IMR-90 (cell line): Measurements from ENCODE around the gene CSNK1D. TPM values are rescaled to one million over a fixed set of nuclear protein-coding genes. Genes with fewer than 3 reads are reported as not detected.

ENCODE experiments used
- ATAC-seq: fragments of 200-7000 bp; cut with Tn5 transposase; 2 replicates; pipeline ENCODE4 v1.9.1; 2020; ENCODE audit warnings: low read depth, mild to moderate bottlenecking, moderate library complexity
- BruUV-seq: library from RNA; stranded (reverse); fragments of 400-500 nt; replicated peaks from 2 replicates; lab custom pipeline; 2021; lab: Mats Ljungman, UMichigan
- CTCF ChIA-PET: fragments of 300-600 bp; formaldehyde crosslinking; extraction: SDS; loops from one replicate; lab custom pipeline; 2021; ENCODE audit warnings: antibody characterized with exemption; lab: Yijun Ruan, JAX
- POLR2A ChIA-PET: fragments of 300-600 bp; sonication (Branson Sonifier 250); formaldehyde crosslinking; loops from one replicate; lab custom pipeline; 2022; ENCODE audit warnings: antibody characterized with exemption; ENCODE audit not compliant: unreplicated experiment; lab: Charles Lee
- DNase-seq: peaks from one replicate; pipeline ENCODE4 v3.0.0; 2013
- H2AFZ ChIP-seq: replicated peaks from 2 replicates; pipeline ENCODE3; 2013; ENCODE audit warnings: low read length, mild to moderate bottlenecking; ENCODE audit not compliant: poor library complexity
- H2AK5ac ChIP-seq: 2 replicates; pipeline ENCODE4 v1.6.1; 2013; ENCODE audit warnings: low read depth, low read length, inconsistent platforms
- H2AK9ac ChIP-seq: replicated peaks from 2 replicates; pipeline ENCODE3; 2013; ENCODE audit warnings: mild to moderate bottlenecking, low read depth, low read length, moderate library complexity; ENCODE audit not compliant: poor library complexity
- H2BK120ac ChIP-seq: 2 replicates; pipeline ENCODE4 v1.6.1; 2013; ENCODE audit warnings: low read depth, low read length, inconsistent platforms
- H2BK15ac ChIP-seq: 3 replicates; pipeline ENCODE4 v1.6.1; 2013; ENCODE audit warnings: low read depth, low read length, inconsistent platforms
- H2BK20ac ChIP-seq: 2 replicates; pipeline ENCODE4 v1.6.1; 2013; ENCODE audit warnings: low read depth, mild to moderate bottlenecking, inconsistent platforms, low read length, moderate library complexity
- H2BK5ac ChIP-seq: 2 replicates; pipeline ENCODE4 v1.6.1; 2013; ENCODE audit warnings: mild to moderate bottlenecking, low read depth, low read length, inconsistent platforms; ENCODE audit not compliant: poor library complexity, severe bottlenecking
- H3K14ac ChIP-seq: replicated peaks from 2 replicates; pipeline ENCODE4 v1.6.1; 2013; ENCODE audit warnings: low read depth, low read length, inconsistent platforms
- H3K18ac ChIP-seq: 2 replicates; pipeline ENCODE4 v1.6.1; 2013; ENCODE audit warnings: low read depth, low read length, control low read depth
- H3K23ac ChIP-seq: 2 replicates; pipeline ENCODE4 v1.6.1; 2013; ENCODE audit warnings: low read depth, low read length, inconsistent platforms
- H3K27ac ChIP-seq: 2 replicates; pipeline ENCODE4 v1.5.1; 2013; ENCODE audit warnings: mild to moderate bottlenecking, control low read depth, low read length; ENCODE audit not compliant: insufficient read depth
- H3K27me3 ChIP-seq: 2 replicates; pipeline ENCODE4 v1.6.1; 2013; ENCODE audit warnings: low read length; ENCODE audit not compliant: control insufficient read depth, insufficient read depth
- H3K36me3 ChIP-seq: 2 replicates; pipeline ENCODE4 v1.6.1; 2013; ENCODE audit warnings: low read length, mixed read lengths; ENCODE audit not compliant: control insufficient read depth, insufficient read depth
- H3K4ac ChIP-seq: 2 replicates; pipeline ENCODE4 v1.6.1; 2013; ENCODE audit warnings: low read depth, low read length, inconsistent platforms
- H3K4me1 ChIP-seq: 2 replicates; pipeline ENCODE4 v1.6.1; 2013; ENCODE audit warnings: low read length, mixed read lengths; ENCODE audit not compliant: control insufficient read depth, insufficient read depth
- H3K4me2 ChIP-seq: 2 replicates; pipeline ENCODE4 v1.6.1; 2013; ENCODE audit warnings: low read depth, mild to moderate bottlenecking, control low read depth, low read length, moderate library complexity
- H3K4me3 ChIP-seq: 2 replicates; pipeline ENCODE4 v1.5.1; 2013; ENCODE audit warnings: low read depth, mild to moderate bottlenecking, control low read depth, low read length, moderate library complexity; ENCODE audit not compliant: insufficient read depth
- H3K56ac ChIP-seq: 2 replicates; pipeline ENCODE4 v1.6.1; 2013; ENCODE audit warnings: low read length, inconsistent platforms; ENCODE audit not compliant: insufficient read depth; ENCODE audit errors: extremely low read depth
- H3K79me1 ChIP-seq, 2 experiments: 2 replicates each; pipeline ENCODE4 v1.6.1; 2013; ENCODE audit warnings: low read length in 2 of 2, inconsistent platforms in 1 of 2, low read depth in 1 of 2
- H3K9ac ChIP-seq: 2 replicates; pipeline ENCODE4 v1.6.1; 2013; ENCODE audit warnings: low read depth, low read length, control low read depth
- H3K9me1 ChIP-seq: 2 replicates; pipeline ENCODE4 v1.6.1; 2013; ENCODE audit warnings: low read length, inconsistent platforms; ENCODE audit not compliant: insufficient read depth
- H3K9me3 ChIP-seq: 2 replicates; pipeline ENCODE4 v1.6.1; 2013; ENCODE audit warnings: low read length; ENCODE audit not compliant: control insufficient read depth, insufficient read depth
- H4K20me1 ChIP-seq: 2 replicates; pipeline ENCODE4 v1.6.1; 2013; ENCODE audit warnings: low read length, inconsistent platforms; ENCODE audit not compliant: insufficient read depth
- H4K5ac ChIP-seq: 2 replicates; pipeline ENCODE4 v1.6.1; 2013; ENCODE audit warnings: mild to moderate bottlenecking, low read depth, low read length, control low read depth
- H4K8ac ChIP-seq, 2 experiments: 2 replicates each; pipeline ENCODE4 v1.6.1; 2013; ENCODE audit warnings: low read depth in 2 of 2, low read length in 2 of 2, control low read depth in 1 of 2, inconsistent platforms in 1 of 2
- H4K91ac ChIP-seq: 2 replicates; pipeline ENCODE4 v1.6.1; 2013; ENCODE audit warnings: low read depth, low read length, inconsistent platforms; ENCODE audit not compliant: insufficient read depth
- CTCF ChIP-seq: conservative IDR thresholded peaks from 2 replicates; pipeline ENCODE4 v1.5.1; 2012; ENCODE audit warnings: mild to moderate bottlenecking, low read depth, low read length, improper control_type of control experiment
- ELK1 ChIP-seq: fragments of 150-350 bp; IDR thresholded peaks from 2 replicates; pipeline ENCODE4 v1.6.1; 2016; ENCODE audit warnings: low read depth, mild to moderate bottlenecking, low read length, moderate library complexity, borderline replicate concordance
- MAFK ChIP-seq: IDR thresholded peaks from 2 replicates; pipeline ENCODE4 v1.6.1; 2012; ENCODE audit warnings: low read depth, low read length, improper control_type of control experiment
- WGBS, 2 experiments: methylation state at CpG; one replicate each; pipeline versions ENCODE4 v1.1.5 to v1.1.7; 2013; ENCODE audit warnings: missing lambda C conversion rate in 2 of 2; ENCODE audit not compliant: insufficient read length in 1 of 2; ENCODE audit errors: extremely low coverage in 2 of 2; 5-methylcytosine and 5-hydroxymethylcytosine counted together
- dilution Hi-C: fragments of 300-500 bp; cut with HindIII; formaldehyde crosslinking; loops from one replicate; pipeline ENCODE4 v1.14.3; 2018; ENCODE audit warnings: low sequenced_read_pairs; ENCODE audit not compliant: unreplicated experiment
- in situ Hi-C: fragments of 300-500 bp; cut with MboI; formaldehyde crosslinking; loops from 3 replicates; pipeline ENCODE4 v1.14.3; 2019; ENCODE audit warnings: low sequenced_read_pairs, inconsistent platforms, mixed read lengths
- intact Hi-C: fragments of 100-400 bp; cut with micrococcal nuclease; formaldehyde crosslinking; loops from 2 replicates; pipeline ENCODE4 v1.10.0; 2022
- polyA plus RNA-seq, 3 experiments: library from polyadenylated mRNA; depleted of rRNA; stranded (reverse); fragments of >200 nt; gene quantifications; 2 replicates each; pipeline ENCODE4 v1.2.3, GENCODE V29; 2012; ENCODE audit warnings: low replicate concordance in 1 of 3
- total RNA-seq: library from RNA; depleted of rRNA; stranded (reverse); fragments of >200 nt; gene quantifications from 2 replicates; pipeline ENCODE4 v1.2.3, GENCODE V29; 2012

CSNK1D gene
- total and polyA plus RNA-seq, 2 of the 4 experiments (the other 2 are of a cell fraction), result 47.1 to 186 TPM

- Histone ChIP-seq H2BK15ac (no peak overlapping the region), H4K20me1 (peaks cover 84% of the 10 kb centered on the region), H3K9ac (no peak overlapping the region), H4K8ac (no peak overlapping the region), H3K9me1 (no peaks in the 10 kb centered on the region), H3K79me1 (peaks cover 34 to 81% of the 10 kb centered on the region in 2 experiments), H3K18ac (no peak overlapping the region), H3K9me3 (no peaks in the 10 kb centered on the region), H2AK9ac (no peak overlapping the region), H3K4me3 (no peak overlapping the region), H3K27ac (no peak overlapping the region), H2BK120ac (no peak overlapping the region), H2AK5ac (no peak overlapping the region), H3K14ac (no peak overlapping the region), H3K4ac (no peak overlapping the region), H4K91ac (no peak overlapping the region), H2AFZ (no peak overlapping the region), H3K4me2 (no peak overlapping the region), H3K27me3 (no peaks in the 10 kb centered on the region), H3K4me1 (no peaks in the 10 kb centered on the region), H2BK5ac (no peak overlapping the region), H3K56ac (no peak overlapping the region), H4K5ac (no peak overlapping the region), H3K23ac (no peak overlapping the region), H2BK20ac (no peak overlapping the region), H3K36me3 (peaks cover 79% of the 10 kb centered on the region)
- 95% methylated on average over 12 of the region's 28 CpGs; no CpG with 5 or more reads in 1 of the 2 experiments for WGBS, 2 experiments
- dilution Hi-C loops, result no loop called here
- intact Hi-C loops, result no loop called here
- ChIA-PET CTCF (no interaction called here), POLR2A (no interaction called here)
- in situ Hi-C loops, result no loop called here
- no TSS peak for BruUV-seq
- ATAC-seq (no peak), DNase-seq (no peak)
- no peak for TF ChIP-seq MAFK
- no peak for TF ChIP-seq CTCF
- TF ChIP-seq ELK1, result no peak
These were observed 20.9 kb downstream of the CSNK1D start for GRCh38 chr17:82252511-82253178.
